PFSK-1 (cell line): ENCODE data around the gene PSMB7.

Experiments
- FOXP2 ChIP-seq: optimal IDR thresholded peaks from 2 replicates; pipeline ENCODE3; 2011; ENCODE audit warnings: borderline replicate concordance, control low read depth, inconsistent platforms; ENCODE audit not compliant: insufficient read depth; ENCODE audit errors: extremely low read length, extremely low read depth
- POLR2AphosphoS5 ChIP-seq: IDR thresholded peaks from 2 replicates; pipeline ENCODE4 v1.6.1; 2012; ENCODE audit warnings: low read depth, mild to moderate bottlenecking, control low read depth, low read length, moderate library complexity
- REST ChIP-seq, 2 experiments: IDR thresholded peaks; 2 replicates each; pipeline versions ENCODE4 v1.6.1 to v1.8.0; 2011 to 2012; ENCODE audit warnings: low read depth in 2 of 2, low read length in 2 of 2, control low read depth in 1 of 2, inconsistent platforms in 1 of 2, mild to moderate bottlenecking in 1 of 2, moderate library complexity in 1 of 2; ENCODE audit not compliant: insufficient read depth in 1 of 2
- SIN3A ChIP-seq: IDR thresholded peaks from 2 replicates; pipeline ENCODE4 v1.6.1; 2012; ENCODE audit warnings: mild to moderate bottlenecking, low read length, moderate library complexity, borderline replicate concordance; ENCODE audit not compliant: insufficient read depth
- TAF1 ChIP-seq: IDR thresholded peaks from 2 replicates; pipeline ENCODE4 v1.6.1; 2012; ENCODE audit warnings: low read length, control low read depth, borderline replicate concordance; ENCODE audit not compliant: insufficient read depth

- no peak for TF ChIP-seq POLR2AphosphoS5
- TF ChIP-seq TAF1: no peak
- no peak for TF ChIP-seq SIN3A
- TF ChIP-seq REST (IDR thresholded peaks at IDR 0.05; ENCODE audit: insufficient read depth in 1 of 2, low read depth in 2 of 2, low read length in 2 of 2): no peak
- no peak for TF ChIP-seq FOXP2
Observed at GRCh38 chr9:124327491-124327890, 87.8 kb downstream of the PSMB7 start.
